ENCODE results near the gene EPHA4.

The EPHA4 gene

DNA sequence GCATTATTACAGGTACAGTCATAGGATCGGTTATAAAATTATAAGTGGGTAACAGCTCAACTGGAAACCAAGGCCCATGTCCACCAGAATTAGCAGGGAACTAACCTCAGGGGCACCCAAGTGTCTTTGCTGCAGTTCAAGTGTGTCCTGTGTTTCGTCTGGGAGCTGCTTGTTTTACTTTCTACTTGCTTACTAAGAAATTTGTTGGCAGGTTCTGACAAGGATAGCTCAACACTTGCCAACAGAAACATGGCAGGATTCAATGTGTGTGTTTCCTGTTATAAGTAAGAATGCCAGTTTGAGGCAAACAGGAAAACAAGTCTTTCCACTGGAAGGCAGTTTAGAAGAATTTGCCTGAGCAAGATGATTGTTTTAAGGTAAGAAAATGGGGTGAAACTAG lies 104.5 kb downstream of the EPHA4 start:
- DNase-seq, result no peak

DNA sequence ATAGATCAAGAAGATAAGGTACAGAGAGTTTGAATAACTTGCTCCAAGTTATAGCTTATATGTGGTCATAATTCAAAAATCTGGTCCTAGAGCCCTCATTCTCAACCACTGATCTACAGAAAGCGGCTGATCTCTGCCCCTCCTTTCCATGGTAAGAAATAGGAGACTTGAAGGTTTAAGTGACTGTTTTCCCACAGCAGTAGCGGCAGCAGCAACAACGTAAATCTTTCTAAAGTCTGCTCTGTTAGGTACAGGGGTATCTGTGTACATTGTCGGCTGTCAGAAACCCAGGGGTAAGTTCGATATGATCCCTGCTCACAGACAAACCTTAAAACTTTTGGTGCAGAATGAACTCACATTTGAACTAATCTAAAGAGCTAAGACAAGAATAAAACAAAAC lies 105.4 kb downstream of the EPHA4 start:
- DNase-seq, result no peak

DNA sequence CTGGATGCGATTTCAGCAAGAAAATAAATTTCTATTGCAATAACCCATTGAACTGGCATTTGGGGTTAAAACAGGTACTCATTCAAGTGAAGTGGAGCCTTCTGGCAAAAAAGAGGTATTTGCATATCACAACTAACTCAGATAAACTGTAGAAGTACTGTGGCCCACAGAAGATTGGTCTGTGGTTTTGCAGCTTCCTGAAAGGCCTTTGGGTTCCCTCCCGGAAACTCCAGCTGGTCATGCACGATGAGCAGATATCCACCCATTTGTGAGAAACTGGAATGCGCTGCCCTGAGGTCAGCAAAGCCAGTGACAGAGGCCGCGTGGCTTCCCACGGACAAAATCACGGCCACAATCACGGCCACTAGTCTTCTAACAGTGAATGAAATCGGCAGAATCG lies 106.3 kb downstream of the EPHA4 start:
- no peak for DNase-seq

GRCh38 chr2:221464971-221465370 lies 107.1 kb downstream of the EPHA4 start:
- no peak for DNase-seq

DNA sequence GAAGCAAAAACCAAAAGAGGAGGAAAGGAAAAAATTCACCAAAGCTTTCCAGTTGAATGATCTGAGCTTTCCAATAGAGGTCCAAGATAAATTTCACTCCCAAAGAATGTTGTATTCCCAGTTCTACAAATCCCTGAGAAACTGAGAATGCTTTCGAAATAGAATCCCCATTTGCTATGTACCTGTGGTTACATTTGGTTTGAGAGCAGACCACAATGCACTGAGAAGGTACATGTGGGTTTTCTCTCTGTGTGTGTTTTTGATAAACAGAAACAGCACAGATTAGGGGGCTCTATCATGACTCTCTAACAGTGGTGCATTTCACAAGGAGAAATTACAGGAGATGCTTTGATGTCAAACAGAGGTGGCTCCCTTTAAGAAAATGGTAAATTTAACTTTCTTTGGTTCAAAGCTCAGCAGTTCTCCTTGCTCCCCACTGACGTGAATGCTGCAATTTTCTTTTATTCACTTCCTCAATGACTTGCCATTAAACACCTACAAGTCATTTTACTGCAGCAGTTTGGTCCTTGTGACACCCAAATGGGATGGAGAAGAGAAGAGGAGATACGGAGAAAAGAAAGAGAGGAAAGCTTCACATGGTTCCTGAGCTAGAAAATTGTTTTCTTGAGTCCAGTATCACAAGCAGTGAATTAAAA lies 108.7 kb downstream of the EPHA4 start:
- DNase-seq, result no peak

DNA sequence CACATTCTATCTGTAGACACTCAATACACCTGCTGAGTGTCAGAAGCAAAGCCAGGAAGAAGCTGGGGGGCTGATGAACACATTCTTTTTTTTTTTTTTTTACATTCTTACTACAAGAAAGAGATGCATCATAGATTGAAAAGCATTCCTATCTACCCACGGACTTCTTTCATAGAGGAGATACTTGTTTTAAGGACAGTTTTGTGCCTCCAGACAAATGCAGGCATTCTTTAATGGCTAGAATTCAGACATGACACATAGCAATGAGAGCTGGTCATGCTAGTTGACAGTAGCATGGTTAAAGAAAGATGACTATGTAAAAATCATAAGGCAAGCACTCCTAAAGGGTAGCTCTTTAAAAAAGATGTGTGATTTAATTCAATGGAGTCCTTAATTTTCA lies 110.2 kb downstream of the EPHA4 start:
- no peak for DNase-seq

- DNase-seq, result no peak
Measured at GRCh38 chr2:221460136-221460535, 112.0 kb downstream of the EPHA4 start.

GRCh38 chr2:221458578-221458977 lies 113.5 kb downstream of the EPHA4 start:
- DNase-seq, result no peak

DNA sequence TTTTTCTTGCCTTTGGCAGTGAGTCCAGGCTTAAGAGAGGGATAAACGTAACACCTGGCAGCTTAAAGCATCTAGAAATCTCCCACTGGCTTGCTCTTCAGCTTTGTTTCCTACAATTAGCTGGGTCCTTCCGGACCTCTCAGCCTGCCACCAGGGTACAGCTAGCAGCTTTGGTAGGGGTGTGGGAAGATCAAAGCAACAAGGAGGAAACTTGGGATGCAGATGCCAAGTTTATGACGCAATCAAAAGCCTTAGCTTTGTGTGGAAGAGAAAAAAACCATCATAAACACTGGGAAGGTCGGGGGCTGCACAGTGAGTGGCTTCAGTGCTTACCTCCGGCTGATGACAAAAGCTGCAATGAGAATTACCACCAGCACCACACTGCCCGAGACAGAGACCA lies 116.9 kb downstream of the EPHA4 start:
- no peak for DNase-seq

DNA sequence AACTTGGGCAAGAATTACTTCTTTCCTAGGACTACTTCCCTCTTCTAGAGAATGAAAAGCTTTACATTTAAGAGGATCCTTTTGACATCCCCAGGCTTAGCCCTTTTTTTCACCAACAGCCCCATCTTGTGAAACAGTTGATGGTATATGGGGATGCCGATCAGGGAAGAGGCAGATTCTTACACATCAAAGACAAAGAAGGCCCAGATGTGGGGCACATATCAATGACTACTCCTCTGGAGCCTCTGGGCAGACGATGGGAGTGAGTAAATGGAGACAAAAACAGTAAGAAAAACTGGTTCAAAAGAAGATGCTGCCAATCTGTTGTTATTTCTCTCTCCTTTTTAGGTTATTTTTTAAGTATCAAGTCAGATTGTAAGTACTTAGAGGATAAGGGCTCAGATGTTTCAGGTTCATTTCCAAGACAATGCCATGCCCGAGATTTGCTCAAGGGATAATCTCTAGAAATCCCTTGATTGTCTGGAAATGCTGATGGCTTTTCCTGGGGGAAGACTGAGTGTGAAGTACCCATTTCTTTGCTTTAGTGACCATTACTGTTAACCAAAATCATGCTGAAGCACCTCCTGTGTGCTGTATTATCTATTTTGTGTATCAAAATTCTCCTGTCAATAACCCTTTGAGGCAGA lies 117.5 kb downstream of the EPHA4 start:
- DNase-seq, result no peak

DNA sequence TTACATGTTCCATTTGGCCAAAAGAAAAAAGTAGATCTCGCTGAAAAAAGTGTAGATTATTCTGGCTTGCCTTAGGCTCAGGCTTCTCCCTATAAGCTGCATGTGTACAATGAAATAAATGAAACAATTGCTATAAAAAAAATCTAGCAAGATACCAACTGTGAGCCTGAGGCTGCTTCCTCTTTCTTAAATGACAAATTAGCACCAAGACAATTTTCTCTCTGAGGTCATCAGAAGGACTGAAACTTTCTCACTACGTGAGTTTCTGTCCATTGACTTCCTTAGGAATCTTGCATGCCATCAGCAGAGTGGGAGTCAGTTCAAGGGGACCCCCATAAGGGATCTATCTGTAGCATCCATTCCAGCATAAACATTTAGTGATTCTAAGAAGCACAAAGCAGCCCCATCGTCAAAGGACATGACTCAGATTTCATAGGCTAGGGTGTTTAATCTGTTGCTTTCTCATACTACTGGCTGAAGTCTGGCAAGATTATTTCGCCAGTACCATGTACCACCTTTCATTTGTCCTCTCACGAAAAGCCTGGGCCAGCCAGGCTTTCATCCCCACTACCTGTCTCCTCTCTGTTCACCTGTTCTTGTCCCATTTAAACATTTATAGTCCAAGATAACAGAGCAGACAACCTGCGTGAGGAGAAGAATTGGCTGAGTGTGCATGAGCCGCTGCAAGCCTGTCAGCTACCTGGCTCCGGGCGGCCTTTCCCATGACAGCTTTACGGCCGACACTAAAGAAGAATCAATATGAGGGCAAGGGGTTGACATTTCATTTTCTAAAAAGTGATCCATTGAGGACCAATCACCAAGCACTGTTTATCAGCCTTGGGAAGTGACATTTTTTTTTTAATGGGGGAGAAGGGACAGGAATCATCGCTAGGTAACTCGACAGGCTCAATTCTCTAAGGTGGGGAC lies 120.0 kb downstream of the EPHA4 start:
- DNase-seq, result no peak

GRCh38 chr2:221450280-221450679 lies 121.8 kb downstream of the EPHA4 start:
- DNase-seq, result no peak

DNA sequence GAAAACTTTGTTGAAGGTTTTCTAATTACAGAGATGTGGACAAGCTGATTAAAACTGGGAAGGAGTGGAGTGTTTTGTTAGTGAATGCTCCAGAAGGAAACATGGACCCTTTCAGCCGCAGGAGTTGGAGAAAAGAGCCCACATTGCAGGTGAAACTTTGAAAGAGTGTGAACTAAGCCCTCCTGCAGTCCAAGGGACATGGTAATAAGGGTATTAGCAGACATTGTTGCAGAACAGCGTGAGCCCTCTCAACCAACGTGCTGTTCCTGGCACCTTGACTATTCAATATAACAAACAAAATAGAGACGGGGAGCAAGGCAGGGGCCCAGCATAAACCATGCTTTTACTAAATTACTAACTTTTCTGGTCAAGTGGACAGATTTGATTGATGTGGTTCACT lies 122.7 kb downstream of the EPHA4 start:
- no peak for DNase-seq

DNA sequence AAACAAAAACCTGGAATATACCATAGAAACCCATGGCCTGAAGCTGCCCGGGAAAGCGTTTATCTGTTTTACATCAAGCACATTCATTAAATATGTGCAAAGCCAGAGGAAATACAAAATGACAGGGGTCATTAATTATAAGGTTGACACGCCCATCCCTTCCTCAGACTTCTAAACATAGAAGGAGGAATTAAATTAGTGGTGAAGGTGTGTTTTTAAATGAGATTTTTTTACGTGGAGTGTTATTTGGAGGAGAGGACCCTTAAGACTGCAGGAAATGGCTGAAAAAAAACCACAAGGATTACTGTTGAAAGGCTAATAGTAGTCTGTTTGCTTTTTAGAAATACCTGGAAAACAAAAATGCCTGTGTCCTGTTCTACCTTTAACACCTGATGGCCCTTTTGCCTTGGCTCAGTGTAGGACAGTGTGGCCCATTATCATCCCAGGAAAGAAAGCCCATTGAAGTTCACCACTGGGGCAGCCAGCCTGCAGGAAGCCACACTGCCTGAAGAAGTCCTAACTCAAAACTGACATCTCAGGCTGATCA lies 123.2 kb downstream of the EPHA4 start:
- no peak for DNase-seq

GRCh38 chr2:221448057-221448843 lies 123.9 kb downstream of the EPHA4 start:
- DNase-seq, result no peak

GRCh38 chr2:221447310-221447709 lies 124.8 kb downstream of the EPHA4 start:
- DNase-seq, result no peak

GRCh38 chr2:221446140-221446539 lies 126.0 kb downstream of the EPHA4 start:
- no peak for DNase-seq

- no peak for DNase-seq
Measured at GRCh38 chr2:221444106-221444505, 128.0 kb downstream of the EPHA4 start.

- DNase-seq, result no peak
Measured at GRCh38 chr2:221443645-221444044, 128.5 kb downstream of the EPHA4 start.

DNA sequence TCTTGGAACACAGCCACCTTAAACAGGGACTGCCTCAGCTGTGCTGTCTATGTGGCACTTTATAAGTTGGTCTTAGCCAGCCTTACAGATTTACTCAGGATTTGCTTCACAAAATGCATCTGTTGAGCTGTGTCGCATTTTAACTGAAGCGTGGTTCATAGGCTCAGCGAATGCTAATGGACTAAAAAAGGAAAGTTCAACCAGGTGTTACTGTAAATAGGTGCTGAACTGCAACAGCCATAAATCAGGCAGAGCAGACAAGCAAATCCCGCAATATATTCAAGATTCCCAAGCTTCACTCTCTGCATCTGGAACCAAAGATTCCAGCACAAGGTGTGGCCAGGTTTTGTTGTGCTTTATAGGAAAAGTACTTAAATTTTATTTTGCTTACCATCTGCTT lies 130.0 kb downstream of the EPHA4 start:
- no peak for DNase-seq

DNA sequence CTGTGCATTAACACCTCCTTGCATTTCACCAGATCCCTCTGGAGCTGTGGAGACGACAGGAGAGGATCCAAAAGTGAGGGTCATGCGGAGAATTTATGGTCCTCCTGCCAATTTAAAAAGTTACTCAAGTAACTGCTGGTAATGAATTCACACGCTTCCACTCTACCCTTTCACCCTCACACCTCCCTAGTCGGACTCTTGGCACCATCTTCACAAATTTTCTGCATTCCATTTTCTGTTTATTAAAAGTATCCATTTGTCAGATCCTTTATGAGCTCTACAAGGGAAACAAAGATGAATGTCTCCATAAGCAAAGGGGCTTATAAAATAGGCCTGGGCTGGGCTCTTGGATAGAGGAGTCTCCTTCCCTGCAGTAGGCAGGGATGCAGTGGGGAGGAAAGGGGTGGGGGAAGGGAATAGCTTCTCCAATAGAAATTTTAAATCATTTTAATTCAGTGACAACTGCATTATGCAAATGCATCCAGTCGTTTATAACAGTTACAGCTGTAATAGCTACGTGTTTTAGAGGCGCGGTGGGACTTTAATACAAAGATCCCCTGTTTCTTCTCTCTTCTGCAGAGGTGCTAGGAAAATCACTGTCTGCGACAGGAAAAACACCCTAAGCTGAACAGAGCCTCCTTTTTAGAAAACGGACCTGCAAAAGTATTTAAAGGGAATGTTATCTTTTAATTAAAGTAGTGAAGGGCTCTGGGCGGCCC lies 132.2 kb downstream of the EPHA4 start:
- no peak for DNase-seq

DNA sequence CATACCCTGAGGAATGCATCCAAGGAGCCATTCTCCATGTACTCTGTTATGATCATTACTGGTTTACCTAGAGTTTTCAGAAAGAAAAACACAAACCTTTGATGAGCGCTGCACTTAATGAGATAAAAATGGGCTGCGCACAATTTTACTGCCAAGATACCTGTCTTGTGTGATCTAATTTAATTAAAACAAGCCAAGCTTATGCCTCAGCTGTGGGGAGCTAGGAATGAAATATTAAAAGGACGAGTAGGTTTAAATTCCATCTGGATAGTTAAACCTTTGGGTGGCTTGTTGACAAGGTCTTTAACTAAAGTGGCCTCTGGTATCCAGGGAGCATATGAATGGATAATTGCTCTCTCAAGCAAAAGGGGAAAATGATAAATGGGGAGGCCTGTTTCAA lies 135.0 kb downstream of the EPHA4 start:
- no peak for DNase-seq
